Neural cell (in vitro differentiated cells): ENCODE results near the gene ADGRG1. TPM values are rescaled to one million over a fixed set of nuclear protein-coding genes. Genes with fewer than 3 reads are reported as not detected.

Experiments used
- H2AFZ ChIP-seq: fragments of 200-600, 300-800 bp; sonication (generic), shearing (Covaris generic); 2 replicates; pipeline ENCODE4 v1.6.0; 2014; ENCODE audit warnings: low read depth, mild to moderate bottlenecking, antibody characterized with exemption, low read length, moderate library complexity
- H3F3A ChIP-seq: fragments of 200-600 bp; shearing (Covaris generic); 2 replicates; pipeline ENCODE4 v1.6.1; 2016; ENCODE audit warnings: mild to moderate bottlenecking, moderate library complexity, mixed read lengths, antibody characterized with exemption, low read length; ENCODE audit not compliant: insufficient read depth, poor library complexity, severe bottlenecking
- H3K27ac ChIP-seq: fragments of 200-600, 300-800 bp; sonication (generic), shearing (Covaris generic); 2 replicates; pipeline ENCODE4 v1.5.1; 2014; ENCODE audit warnings: mild to moderate bottlenecking, low read length, moderate library complexity
- H3K27me3 ChIP-seq: fragments of 300-800, 200-600 bp; sonication (generic), shearing (Covaris generic); 2 replicates; pipeline ENCODE4 v1.6.0; 2014; ENCODE audit warnings: mild to moderate bottlenecking, low read depth, low read length, moderate library complexity; ENCODE audit not compliant: insufficient read depth
- H3K36me3 ChIP-seq: fragments of 300-800, 200-600 bp; sonication (generic), shearing (Covaris generic); 2 replicates; pipeline ENCODE4 v1.5.1; 2014; ENCODE audit warnings: mild to moderate bottlenecking, antibody characterized with exemption, low read length, moderate library complexity; ENCODE audit not compliant: insufficient read depth
- H3K4me2 ChIP-seq: fragments of 300-800, 200-600 bp; sonication (generic), shearing (Covaris generic); 2 replicates; pipeline ENCODE4 v1.6.0; 2014; ENCODE audit warnings: mild to moderate bottlenecking, low read length
- H3K4me3 ChIP-seq: fragments of 300-800, 200-600 bp; sonication (generic), shearing (Covaris generic); 2 replicates; pipeline ENCODE4 v1.5.1; 2014; ENCODE audit warnings: mild to moderate bottlenecking, low read length, moderate library complexity
- H3K79me2 ChIP-seq: fragments of 200-600 bp; shearing (Covaris generic); replicated peaks from 2 replicates; pipeline ENCODE4 v1.6.0; 2014; ENCODE audit warnings: mild to moderate bottlenecking, low read length, moderate library complexity; ENCODE audit not compliant: insufficient read depth
- H3K9ac ChIP-seq: fragments of 300-800, 200-600 bp; sonication (generic), shearing (Covaris generic); 2 replicates; pipeline ENCODE4 v1.6.1; 2016; ENCODE audit warnings: mild to moderate bottlenecking, low read length, mixed read lengths
- H3K9me2 ChIP-seq: fragments of 200-600 bp; shearing (Covaris generic); 2 replicates; pipeline ENCODE4 v1.6.1; 2016; ENCODE audit warnings: mild to moderate bottlenecking, low read length, mixed read lengths; ENCODE audit not compliant: insufficient read depth
- H3K9me3 ChIP-seq: fragments of 200-600, 300-800 bp; sonication (generic), shearing (Covaris generic); 2 replicates; pipeline ENCODE4 v1.6.1; 2016; ENCODE audit warnings: mild to moderate bottlenecking, mixed run types, low read length, moderate library complexity, mixed read lengths
- H4K20me1 ChIP-seq: fragments of 200-600 bp; shearing (Covaris generic); 2 replicates; pipeline ENCODE4 v1.6.1; 2016; ENCODE audit warnings: mild to moderate bottlenecking, mixed run types; ENCODE audit not compliant: insufficient read depth
- EP300 ChIP-seq: fragments of 450-650 bp; conservative IDR thresholded peaks from 2 replicates; pipeline ENCODE4 v1.6.1; 2014; ENCODE audit warnings: antibody characterized with exemption, mild to moderate bottlenecking, moderate library complexity; ENCODE audit not compliant: poor library complexity, severe bottlenecking
- EZH2 ChIP-seq: fragments of 200-600, 300-800 bp; shearing (Covaris generic), sonication (generic); IDR thresholded peaks from 2 replicates; pipeline ENCODE4 v1.6.1; 2014; ENCODE audit warnings: antibody characterized with exemption, low read length, borderline replicate concordance, mild to moderate bottlenecking; ENCODE audit not compliant: insufficient read depth, poor library complexity, severe bottlenecking
- MXI1 ChIP-seq: fragments of 450-650 bp; conservative IDR thresholded peaks from 2 replicates; pipeline ENCODE4 v1.6.1; 2014; ENCODE audit warnings: antibody characterized with exemption, mild to moderate bottlenecking; ENCODE audit not compliant: poor library complexity, severe bottlenecking
- POLR2AphosphoS5 ChIP-seq: IDR thresholded peaks from 2 replicates; pipeline ENCODE4 v1.6.1; 2012
- RAD21 ChIP-seq: fragments of 450-650 bp; conservative IDR thresholded peaks from 2 replicates; pipeline ENCODE4 v1.6.1; 2014; ENCODE audit warnings: antibody characterized with exemption, mild to moderate bottlenecking, moderate library complexity
- SMC3 ChIP-seq: fragments of 450-650 bp; conservative IDR thresholded peaks from 2 replicates; pipeline ENCODE4 v1.6.1; 2014; ENCODE audit warnings: antibody characterized with exemption, mild to moderate bottlenecking, moderate library complexity; ENCODE audit not compliant: poor library complexity
- TAF1 ChIP-seq: IDR thresholded peaks from 2 replicates; pipeline ENCODE4 v1.6.1; 2012; ENCODE audit warnings: low read depth
- polyA plus RNA-seq: library from polyadenylated mRNA; depleted of rRNA; stranded (reverse); fragments of >200 nt; gene quantifications from 2 replicates; pipeline ENCODE4 v1.2.3, GENCODE V29; 2014
- TF ChIP-seq, protein P1 (sequence below): fragments of 450-650 bp; IDR thresholded peaks from 2 replicates; pipeline ENCODE4 v1.5.1; 2014; ENCODE audit warnings: antibody characterized with exemption, mild to moderate bottlenecking, moderate library complexity; ENCODE audit not compliant: poor library complexity, severe bottlenecking
- TF ChIP-seq, protein P2 (sequence below): IDR thresholded peaks from 2 replicates; pipeline ENCODE4 v1.6.1; 2012; ENCODE audit warnings: borderline replicate concordance

Gene ADGRG1
- polyA plus RNA-seq, 1 donor from 2014 or later = 86.8 TPM

DNA sequence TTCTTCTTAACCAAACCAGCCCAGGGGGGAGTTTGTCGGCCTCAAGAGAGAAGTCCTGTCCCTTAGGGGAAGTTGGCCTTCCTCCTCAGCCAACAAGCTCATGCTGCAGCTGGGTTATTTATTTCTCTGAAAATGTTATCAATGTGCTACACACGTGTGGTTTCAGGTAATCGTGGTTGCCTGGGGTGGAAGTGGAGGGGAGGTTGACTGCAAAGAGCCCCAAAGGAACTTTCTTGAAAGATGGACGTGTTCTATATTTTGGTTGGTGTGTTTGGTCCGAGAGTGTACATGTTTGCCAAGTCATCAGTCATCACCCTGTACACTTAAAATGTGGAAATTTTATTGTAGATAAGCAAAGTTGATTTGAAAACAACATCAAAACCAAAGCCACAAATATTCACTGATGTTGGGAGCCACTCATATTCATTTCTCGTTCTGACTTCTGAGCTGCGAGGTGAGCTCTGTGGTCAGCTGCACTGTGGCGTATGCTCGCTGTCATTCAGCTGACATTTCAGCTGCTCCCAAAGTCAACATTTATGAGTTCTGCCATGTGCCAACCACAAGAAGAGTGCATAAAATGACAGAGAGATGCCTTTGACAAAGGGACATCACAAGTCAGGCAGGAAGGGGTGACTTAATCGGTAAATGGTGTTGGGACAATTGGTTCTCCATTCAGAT is 26.5 kb upstream of the ADGRG1 start:
- Histone ChIP-seq H3K4me2 (no peak overlapping the region), H3K79me2 (no peaks in the 10 kb centered on the region), H3K9ac (no peak overlapping the region), H3K27ac (no peak overlapping the region), H3K36me3 (no peaks in the 10 kb centered on the region), H3K9me2 (no peaks in the 10 kb centered on the region), H3K9me3 (no peaks in the 10 kb centered on the region), H2AFZ (no peak overlapping the region), H4K20me1 (no peaks in the 10 kb centered on the region), H3K4me3 (no peak overlapping the region), H3F3A (no peaks in the 10 kb centered on the region), H3K27me3 (no peaks in the 10 kb centered on the region)
- TF ChIP-seq SMC3 (no peak), POLR2AphosphoS5 (no peak), MXI1 (no peak), RAD21 (no peak), EZH2 (no peak), EP300 (no peak), TAF1 (no peak)
- TF ChIP-seq, protein P1, sequence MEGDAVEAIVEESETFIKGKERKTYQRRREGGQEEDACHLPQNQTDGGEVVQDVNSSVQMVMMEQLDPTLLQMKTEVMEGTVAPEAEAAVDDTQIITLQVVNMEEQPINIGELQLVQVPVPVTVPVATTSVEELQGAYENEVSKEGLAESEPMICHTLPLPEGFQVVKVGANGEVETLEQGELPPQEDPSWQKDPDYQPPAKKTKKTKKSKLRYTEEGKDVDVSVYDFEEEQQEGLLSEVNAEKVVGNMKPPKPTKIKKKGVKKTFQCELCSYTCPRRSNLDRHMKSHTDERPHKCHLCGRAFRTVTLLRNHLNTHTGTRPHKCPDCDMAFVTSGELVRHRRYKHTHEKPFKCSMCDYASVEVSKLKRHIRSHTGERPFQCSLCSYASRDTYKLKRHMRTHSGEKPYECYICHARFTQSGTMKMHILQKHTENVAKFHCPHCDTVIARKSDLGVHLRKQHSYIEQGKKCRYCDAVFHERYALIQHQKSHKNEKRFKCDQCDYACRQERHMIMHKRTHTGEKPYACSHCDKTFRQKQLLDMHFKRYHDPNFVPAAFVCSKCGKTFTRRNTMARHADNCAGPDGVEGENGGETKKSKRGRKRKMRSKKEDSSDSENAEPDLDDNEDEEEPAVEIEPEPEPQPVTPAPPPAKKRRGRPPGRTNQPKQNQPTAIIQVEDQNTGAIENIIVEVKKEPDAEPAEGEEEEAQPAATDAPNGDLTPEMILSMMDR = no peak
- TF ChIP-seq, protein P2, sequence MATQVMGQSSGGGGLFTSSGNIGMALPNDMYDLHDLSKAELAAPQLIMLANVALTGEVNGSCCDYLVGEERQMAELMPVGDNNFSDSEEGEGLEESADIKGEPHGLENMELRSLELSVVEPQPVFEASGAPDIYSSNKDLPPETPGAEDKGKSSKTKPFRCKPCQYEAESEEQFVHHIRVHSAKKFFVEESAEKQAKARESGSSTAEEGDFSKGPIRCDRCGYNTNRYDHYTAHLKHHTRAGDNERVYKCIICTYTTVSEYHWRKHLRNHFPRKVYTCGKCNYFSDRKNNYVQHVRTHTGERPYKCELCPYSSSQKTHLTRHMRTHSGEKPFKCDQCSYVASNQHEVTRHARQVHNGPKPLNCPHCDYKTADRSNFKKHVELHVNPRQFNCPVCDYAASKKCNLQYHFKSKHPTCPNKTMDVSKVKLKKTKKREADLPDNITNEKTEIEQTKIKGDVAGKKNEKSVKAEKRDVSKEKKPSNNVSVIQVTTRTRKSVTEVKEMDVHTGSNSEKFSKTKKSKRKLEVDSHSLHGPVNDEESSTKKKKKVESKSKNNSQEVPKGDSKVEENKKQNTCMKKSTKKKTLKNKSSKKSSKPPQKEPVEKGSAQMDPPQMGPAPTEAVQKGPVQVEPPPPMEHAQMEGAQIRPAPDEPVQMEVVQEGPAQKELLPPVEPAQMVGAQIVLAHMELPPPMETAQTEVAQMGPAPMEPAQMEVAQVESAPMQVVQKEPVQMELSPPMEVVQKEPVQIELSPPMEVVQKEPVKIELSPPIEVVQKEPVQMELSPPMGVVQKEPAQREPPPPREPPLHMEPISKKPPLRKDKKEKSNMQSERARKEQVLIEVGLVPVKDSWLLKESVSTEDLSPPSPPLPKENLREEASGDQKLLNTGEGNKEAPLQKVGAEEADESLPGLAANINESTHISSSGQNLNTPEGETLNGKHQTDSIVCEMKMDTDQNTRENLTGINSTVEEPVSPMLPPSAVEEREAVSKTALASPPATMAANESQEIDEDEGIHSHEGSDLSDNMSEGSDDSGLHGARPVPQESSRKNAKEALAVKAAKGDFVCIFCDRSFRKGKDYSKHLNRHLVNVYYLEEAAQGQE = no peak

DNA sequence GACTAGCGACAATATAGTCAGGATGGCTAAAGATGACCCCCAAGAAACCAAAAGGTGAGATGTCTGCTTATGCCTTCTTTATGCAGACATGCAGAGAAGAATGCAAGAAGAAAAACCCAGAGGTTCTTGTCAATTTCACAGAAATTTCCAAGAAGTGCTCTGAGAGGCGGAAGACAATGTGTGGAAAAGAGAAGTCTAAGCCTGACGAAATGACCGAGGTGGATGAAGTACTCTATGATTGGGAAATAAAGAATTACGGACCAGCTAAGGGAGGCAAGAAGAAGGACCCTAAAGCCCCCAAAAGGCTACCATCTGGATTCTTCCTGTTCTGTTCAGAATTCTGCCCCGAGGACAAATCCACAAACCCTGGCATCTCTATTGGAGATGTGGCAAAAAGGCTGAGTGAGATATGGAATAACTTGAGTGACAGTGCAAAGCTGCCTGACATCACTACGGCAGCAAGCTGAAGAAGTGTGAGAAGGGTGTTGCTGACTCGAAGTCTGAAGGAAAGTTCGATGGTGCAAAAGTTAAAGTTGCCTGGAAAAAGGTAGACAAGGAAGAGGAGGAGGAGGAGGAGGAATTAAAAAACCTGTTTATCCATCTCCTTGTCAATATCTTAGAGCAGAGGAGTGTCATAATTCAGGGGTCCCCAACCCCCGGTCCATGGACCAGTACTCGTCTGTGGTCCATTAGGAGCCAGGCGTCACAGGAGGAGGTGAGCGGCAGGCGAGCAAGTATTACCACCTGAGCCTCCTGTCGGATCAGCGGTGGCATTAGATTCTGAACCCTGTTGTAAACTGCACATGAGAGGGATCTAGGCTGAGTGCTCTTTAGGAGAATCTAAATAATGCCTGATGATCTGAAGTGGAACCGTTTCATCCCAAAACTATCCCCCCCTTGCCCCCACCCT is 25.1 kb upstream of the ADGRG1 start:
- Histone ChIP-seq H3K9me3 (no peaks in the 10 kb centered on the region), H3K79me2 (no peaks in the 10 kb centered on the region), H3K36me3 (no peaks in the 10 kb centered on the region), H3K9me2 (no peaks in the 10 kb centered on the region), H3K27ac (no peak overlapping the region), H2AFZ (no peak overlapping the region), H3K9ac (no peak overlapping the region), H3K4me2 (no peak overlapping the region), H3K27me3 (no peaks in the 10 kb centered on the region), H3K4me3 (no peak overlapping the region), H3F3A (no peaks in the 10 kb centered on the region), H4K20me1 (no peaks in the 10 kb centered on the region)
- TF ChIP-seq TAF1 (no peak), EZH2 (no peak), RAD21 (no peak), SMC3 (no peak), MXI1 (no peak), EP300 (no peak), POLR2AphosphoS5 (no peak)
- TF ChIP-seq, protein P1 = no peak
- TF ChIP-seq, protein P2 = no peak
